GF-D8 (cell line): ENCODE measurements around the gene HOXC10.
A peak's percentile ranks its signal among the peaks of the same experiment; 100 is the strongest.

ENCODE experiments used
- DNase-seq: peaks from one replicate; lab custom pipeline; 2025; lab: John Stamatoyannopoulos, UW

The HOXC10 gene

GRCh38 chr12:53950789-53951576 lies 34.0 kb upstream of the HOXC10 start:
- no peak for DNase-seq

GRCh38 chr12:53951577-53952334 lies 33.2 kb upstream of the HOXC10 start:
- DNase-seq: no peak

- DNase-seq: no peak
These were observed 32.6 kb upstream of the HOXC10 start for GRCh38 chr12:53952335-53952694.

- DNase-seq: no peak
These were observed 31.8 kb upstream of the HOXC10 start for GRCh38 chr12:53952871-53953734.

- DNase-seq: no peak
These were observed 30.9 kb upstream of the HOXC10 start for GRCh38 chr12:53953831-53954693.

- no peak for DNase-seq
These were observed 30.3 kb upstream of the HOXC10 start, which contains the start of gene HOXC12 for GRCh38 chr12:53954694-53955035. Gene HOXC12 (plus strand): TSS chr12:53954903. CDS start chr12:53954930, 27 bp downstream.

GRCh38 chr12:53955036-53955775 lies 29.7 kb upstream of the HOXC10 start:
- no peak for DNase-seq

- no peak for DNase-seq
These were observed 29.1 kb upstream of the HOXC10 start for GRCh38 chr12:53955776-53956250.

GRCh38 chr12:53956251-53956887 lies 28.6 kb upstream of the HOXC10 start:
- peak; percentile 26 for DNase-seq

GRCh38 chr12:53956914-53957536 lies 27.9 kb upstream of the HOXC10 start:
- no peak for DNase-seq

- DNase-seq: no peak
These were observed 26.8 kb upstream of the HOXC10 start for GRCh38 chr12:53958128-53958527.

GRCh38 chr12:53959314-53959713 lies 25.6 kb upstream of the HOXC10 start:
- no peak for DNase-seq

GRCh38 chr12:53960187-53961024 lies 24.5 kb upstream of the HOXC10 start:
- DNase-seq: no peak

- no peak for DNase-seq
These were observed 23.8 kb upstream of the HOXC10 start for GRCh38 chr12:53961025-53961761.

- no peak for DNase-seq
These were observed 21.9 kb upstream of the HOXC10 start for GRCh38 chr12:53963005-53963404.

GRCh38 chr12:53963434-53964314 lies 21.3 kb upstream of the HOXC10 start:
- no peak for DNase-seq

GRCh38 chr12:53964315-53964713 lies 20.6 kb upstream of the HOXC10 start:
- DNase-seq: no peak
